HG02840 (cell line): ENCODE measurements around the gene PHETA2.

Source experiments
- ATAC-seq: cut with Tn5 transposase; IDR thresholded peaks from one replicate; pipeline ENCODE4 v1.9.1; 2021; ENCODE audit warnings: mild to moderate bottlenecking, moderate library complexity, moderate number of reproducible peaks; ENCODE audit not compliant: unreplicated experiment, low FRiP score

PHETA2 gene

GRCh38 chr22:42074132-42074811 lies at the start of gene PHETA2:
Gene PHETA2, plus strand, starts transcription at chr22:42074248. Its CDS starts 3,046 bp downstream, at chr22:42077294.
- ATAC-seq: no peak

- no peak for ATAC-seq
Measured at GRCh38 chr22:42025421-42025820, 48.6 kb upstream of the PHETA2 start.

GRCh38 chr22:42026705-42027104 lies 47.3 kb upstream of the PHETA2 start:
- no peak for ATAC-seq

GRCh38 chr22:42033263-42034181 lies 40.5 kb upstream of the PHETA2 start:
- ATAC-seq: no peak

GRCh38 chr22:42035256-42035655 lies 38.8 kb upstream of the PHETA2 start:
- ATAC-seq: no peak

- no peak for ATAC-seq
Measured at GRCh38 chr22:42039271-42039670, 34.8 kb upstream of the PHETA2 start.

GRCh38 chr22:42041784-42042183 lies 32.3 kb upstream of the PHETA2 start:
- ATAC-seq: no peak

GRCh38 chr22:42050641-42051180 lies 23.3 kb upstream of the PHETA2 start:
- no peak for ATAC-seq

- no peak for ATAC-seq
Measured at GRCh38 chr22:42052765-42053164, 21.3 kb upstream of the PHETA2 start.

- no peak for ATAC-seq
Measured at GRCh38 chr22:42056757-42057511, 17.1 kb upstream of the PHETA2 start.

GRCh38 chr22:42060489-42060888 lies 13.6 kb upstream of the PHETA2 start:
- ATAC-seq: no peak

- ATAC-seq: no peak
Measured at GRCh38 chr22:42061041-42061440, 13.0 kb upstream of the PHETA2 start.

- ATAC-seq: no peak
Measured at GRCh38 chr22:42062506-42063170, 11.4 kb upstream of the PHETA2 start.

- ATAC-seq: no peak
Measured at GRCh38 chr22:42064629-42065028, 9.4 kb upstream of the PHETA2 start.

GRCh38 chr22:42065438-42066125 lies 8.5 kb upstream of the PHETA2 start:
- no peak for ATAC-seq

- ATAC-seq: no peak
Measured at GRCh38 chr22:42066126-42066761, 7.8 kb upstream of the PHETA2 start.

- no peak for ATAC-seq
Measured at GRCh38 chr22:42066937-42067336, 7.1 kb upstream of the PHETA2 start.

GRCh38 chr22:42067671-42068251 lies 6.3 kb upstream of the PHETA2 start:
- ATAC-seq: no peak

- no peak for ATAC-seq
Measured at GRCh38 chr22:42068291-42068690, 5.8 kb upstream of the PHETA2 start.
